Progenitor cell of endocrine pancreas (in vitro differentiated cells): ENCODE results near the gene B3GNT5. TPM values are rescaled to one million over a fixed set of nuclear protein-coding genes. Genes with fewer than 3 reads are reported as not detected.

ENCODE experiments used
- DNase-seq: peaks from one replicate; pipeline ENCODE4 v3.0.0; 2021; ENCODE audit warnings: low spot score; ENCODE audit not compliant: unreplicated experiment
- H3K27ac Mint-ChIP-seq: 2 replicates; pipeline ENCODE4 v1.8.0; 2021; ENCODE audit warnings: mild to moderate bottlenecking, moderate library complexity, mixed read lengths
- H3K27me3 Mint-ChIP-seq: 2 replicates; pipeline ENCODE4 v1.8.0; 2021; ENCODE audit warnings: mixed read lengths
- H3K36me3 Mint-ChIP-seq: 2 replicates; pipeline ENCODE4 v1.8.0; 2022; ENCODE audit warnings: mixed read lengths; ENCODE audit not compliant: insufficient read depth
- H3K4me1 Mint-ChIP-seq: 2 replicates; pipeline ENCODE4 v1.8.0; 2021; ENCODE audit warnings: low read depth, mixed read lengths
- H3K4me3 Mint-ChIP-seq: 2 replicates; pipeline ENCODE4 v1.8.0; 2021; ENCODE audit warnings: low read depth, mild to moderate bottlenecking, moderate library complexity, mixed read lengths
- H3K9me3 Mint-ChIP-seq: 2 replicates; pipeline ENCODE4 v1.8.0; 2021; ENCODE audit warnings: low read depth, mixed read lengths
- total RNA-seq: library from RNA; stranded (reverse); gene quantifications from 2 replicates; pipeline ENCODE4 v1.2.1, GENCODE V29; 2021
- TF ChIP-seq, protein P1 (sequence below): fragments of 200-600 bp; sonication (generic); IDR thresholded peaks from one replicate; pipeline ENCODE4 v1.5.0; 2021; ENCODE audit warnings: antibody characterized with exemption, mild to moderate bottlenecking; ENCODE audit not compliant: unreplicated experiment

The B3GNT5 gene
- total RNA-seq, 1 donor from 2014 or later = 26.7 TPM

- Mint-ChIP-seq H3K4me1 (peaks cover 6% of the 10 kb centered on the region), H3K4me3 (no peak overlapping the region), H3K9me3 (no peaks in the 10 kb centered on the region), H3K27ac (no peak overlapping the region), H3K36me3 (peaks cover 3% of the 10 kb centered on the region), H3K27me3 (no peaks in the 10 kb centered on the region)
- no peak for DNase-seq
- TF ChIP-seq, protein P1, sequence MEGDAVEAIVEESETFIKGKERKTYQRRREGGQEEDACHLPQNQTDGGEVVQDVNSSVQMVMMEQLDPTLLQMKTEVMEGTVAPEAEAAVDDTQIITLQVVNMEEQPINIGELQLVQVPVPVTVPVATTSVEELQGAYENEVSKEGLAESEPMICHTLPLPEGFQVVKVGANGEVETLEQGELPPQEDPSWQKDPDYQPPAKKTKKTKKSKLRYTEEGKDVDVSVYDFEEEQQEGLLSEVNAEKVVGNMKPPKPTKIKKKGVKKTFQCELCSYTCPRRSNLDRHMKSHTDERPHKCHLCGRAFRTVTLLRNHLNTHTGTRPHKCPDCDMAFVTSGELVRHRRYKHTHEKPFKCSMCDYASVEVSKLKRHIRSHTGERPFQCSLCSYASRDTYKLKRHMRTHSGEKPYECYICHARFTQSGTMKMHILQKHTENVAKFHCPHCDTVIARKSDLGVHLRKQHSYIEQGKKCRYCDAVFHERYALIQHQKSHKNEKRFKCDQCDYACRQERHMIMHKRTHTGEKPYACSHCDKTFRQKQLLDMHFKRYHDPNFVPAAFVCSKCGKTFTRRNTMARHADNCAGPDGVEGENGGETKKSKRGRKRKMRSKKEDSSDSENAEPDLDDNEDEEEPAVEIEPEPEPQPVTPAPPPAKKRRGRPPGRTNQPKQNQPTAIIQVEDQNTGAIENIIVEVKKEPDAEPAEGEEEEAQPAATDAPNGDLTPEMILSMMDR = no peak
Observed at GRCh38 chr3:183290216-183290615, 37.2 kb downstream of the B3GNT5 start.

GRCh38 chr3:183291497-183292031 is 38.5 kb downstream of the B3GNT5 start:
- DNase-seq = no peak
- no peaks in the 10 kb centered on the region for H3K9me3 Mint-ChIP-seq
- H3K27me3 Mint-ChIP-seq = no peaks in the 10 kb centered on the region
- H3K36me3 Mint-ChIP-seq = peaks cover 8% of the 10 kb centered on the region
- H3K4me3 Mint-ChIP-seq = no peak overlapping the region
- H3K27ac Mint-ChIP-seq = no peak overlapping the region
- peaks cover 6% of the 10 kb centered on the region for H3K4me1 Mint-ChIP-seq
- TF ChIP-seq, protein P1 = no peak

DNA sequence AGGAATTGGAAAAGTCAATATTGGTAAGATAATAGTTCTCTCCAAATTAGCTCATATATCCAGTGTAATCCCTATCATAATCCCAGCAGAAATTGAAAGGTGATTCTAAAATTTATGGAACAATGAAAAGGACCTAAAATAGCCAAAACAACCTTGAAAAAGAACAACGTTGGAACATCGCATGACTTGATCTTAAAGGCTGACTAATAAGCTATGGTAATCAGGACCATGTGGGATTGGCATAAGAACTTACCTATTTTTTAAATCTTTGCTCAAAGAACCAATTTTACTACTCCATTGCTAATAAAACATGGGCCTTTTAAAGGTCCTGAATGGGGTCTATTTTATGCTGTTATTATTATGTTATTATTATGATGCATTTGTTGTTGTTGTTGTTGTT is 40.9 kb downstream of the B3GNT5 start:
- Mint-ChIP-seq H3K36me3 (peaks cover 8% of the 10 kb centered on the region), H3K4me1 (peaks cover 6% of the 10 kb centered on the region), H3K27me3 (no peaks in the 10 kb centered on the region), H3K27ac (no peak overlapping the region), H3K9me3 (no peaks in the 10 kb centered on the region), H3K4me3 (no peak overlapping the region)
- TF ChIP-seq, protein P1 = no peak
- DNase-seq = no peak

- TF ChIP-seq, protein P1 = no peak
- Mint-ChIP-seq H3K27me3 (no peaks in the 10 kb centered on the region), H3K4me1 (peaks cover 6% of the 10 kb centered on the region), H3K9me3 (no peaks in the 10 kb centered on the region), H3K27ac (no peak overlapping the region), H3K36me3 (peaks cover 6% of the 10 kb centered on the region), H3K4me3 (no peak overlapping the region)
- no peak for DNase-seq
Observed at GRCh38 chr3:183295211-183295610, 42.2 kb downstream of the B3GNT5 start.

DNA sequence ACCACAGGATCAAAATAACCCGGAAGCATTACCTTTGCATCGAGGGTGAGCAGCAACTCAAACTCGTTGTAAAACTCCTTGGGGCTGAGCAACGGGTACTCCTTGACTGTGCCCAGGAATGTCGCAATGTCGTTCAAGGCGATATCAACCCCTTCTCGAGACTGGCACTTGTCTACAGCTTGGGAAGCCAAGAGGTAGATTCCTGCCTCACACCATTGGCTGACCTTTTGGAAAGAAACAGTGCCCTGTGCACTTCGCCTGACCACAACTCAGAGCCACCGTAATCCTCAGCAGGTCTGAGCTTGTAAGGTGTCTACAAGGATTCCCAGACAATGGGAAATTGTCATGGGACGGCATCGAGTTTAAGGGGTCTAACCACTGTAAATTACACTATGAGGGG is 43.9 kb downstream of the B3GNT5 start:
- Mint-ChIP-seq H3K36me3 (peaks cover 6% of the 10 kb centered on the region), H3K9me3 (no peaks in the 10 kb centered on the region), H3K27me3 (no peaks in the 10 kb centered on the region), H3K4me1 (peaks cover 2% of the 10 kb centered on the region), H3K27ac (no peak overlapping the region), H3K4me3 (no peak overlapping the region)
- TF ChIP-seq, protein P1 = no peak
- no peak for DNase-seq
